Measurements from ENCODE around the gene ERCC1.

The ERCC1 gene

GRCh38 chr19:45423589-45424190 is at the start of gene ERCC1:
Gene ERCC1 (minus strand): TSS chr19:45423917. CDS start chr19:45423374, 543 bp downstream.
- peak; percentile 75 for DNase-seq

GRCh38 chr19:45473367-45473681 is 49.6 kb upstream of the ERCC1 start:
- DNase-seq, result no peak

GRCh38 chr19:45472563-45473366 is 49.0 kb upstream of the ERCC1 start:
- peak; percentile 21 for DNase-seq

- no peak for DNase-seq
Measured at GRCh38 chr19:45471931-45472562, 48.3 kb upstream of the ERCC1 start.

- no peak for DNase-seq
Measured at GRCh38 chr19:45471111-45471930, 47.6 kb upstream of the ERCC1 start.

- DNase-seq, result no peak
Measured at GRCh38 chr19:45470762-45471081, 47.0 kb upstream of the ERCC1 start.

- peak; percentile 24 for DNase-seq
Measured at GRCh38 chr19:45469945-45470761, 46.4 kb upstream of the ERCC1 start.

- peak; percentile 90 for DNase-seq
Measured at GRCh38 chr19:45469132-45469944, 45.6 kb upstream of the ERCC1 start.

- DNase-seq, result no peak
Measured at GRCh38 chr19:45468803-45469131, 45.0 kb upstream of the ERCC1 start.

GRCh38 chr19:45468159-45468651 is 44.5 kb upstream of the ERCC1 start:
- peak; percentile 40 for DNase-seq

- DNase-seq, result peak; percentile 93
Measured at GRCh38 chr19:45467456-45468158, 43.9 kb upstream of the ERCC1 start, which contains the start of gene FOSB. Gene FOSB (plus strand): TSS chr19:45467996. CDS start chr19:45468587, 591 bp downstream.

- DNase-seq, result no peak
Measured at GRCh38 chr19:45467115-45467455, 43.4 kb upstream of the ERCC1 start.

GRCh38 chr19:45464852-45465441 is 41.2 kb upstream of the ERCC1 start:
- no peak for DNase-seq

GRCh38 chr19:45464274-45464673 is 40.6 kb upstream of the ERCC1 start:
- no peak for DNase-seq

- no peak for DNase-seq
Measured at GRCh38 chr19:45463241-45463640, 39.5 kb upstream of the ERCC1 start.

- no peak for DNase-seq
Measured at GRCh38 chr19:45462174-45462573, 38.5 kb upstream of the ERCC1 start.

- DNase-seq, result no peak
Measured at GRCh38 chr19:45460807-45461347, 37.2 kb upstream of the ERCC1 start.

- no peak for DNase-seq
Measured at GRCh38 chr19:45457776-45458175, 34.1 kb upstream of the ERCC1 start.

GRCh38 chr19:45456500-45456815 is 32.7 kb upstream of the ERCC1 start:
- no peak for DNase-seq

Measured in activated gamma-delta T cell treated with Interleukin-2 at 50 U/mL for 16 hours (primary cell).